Peyer's patch (tissue), 4 donors: ENCODE data around the gene OPN3. TPM values are rescaled to one million over a fixed set of nuclear protein-coding genes. Genes with fewer than 3 reads are reported as not detected.

ENCODE experiments used
- DNase-seq, 3 donors: peaks; one replicate each; pipeline ENCODE4 v3.0.0-alpha.2; 2017 to 2019
- H3K27ac ChIP-seq, 4 donors: fragments of 200-600 bp; sonication (generic); one replicate each; pipeline ENCODE4 v1.5.1; 2016 to 2019
- H3K27me3 ChIP-seq, 2 donors: fragments of 200-600 bp; sonication (generic); one replicate each; pipeline ENCODE4 v1.5.1; 2019
- H3K36me3 ChIP-seq, 3 donors: fragments of 200-600 bp; sonication (generic); one replicate each; pipeline ENCODE4 v1.5.1; 2016 to 2019
- H3K4me1 ChIP-seq, 4 donors: fragments of 200-600 bp; sonication (generic); one replicate each; pipeline ENCODE4 v1.5.1; 2016 to 2019
- H3K4me3 ChIP-seq, 4 donors: fragments of 200-600 bp; sonication (generic); 1 replicate in 3 of 4; 2 replicates in 1 of 4; pipeline ENCODE4 v1.5.1; 2016 to 2019; ENCODE audit warnings: mild to moderate bottlenecking in 1 of 4
- H3K9me3 ChIP-seq, 4 donors: fragments of 200-600 bp; sonication (generic); one replicate each; pipeline ENCODE4 v1.5.1; 2016 to 2019; ENCODE audit warnings: mild to moderate bottlenecking in 1 of 4
- CTCF ChIP-seq, 6 experiments: fragments of 450-650 bp in 4 of 6; fragments of 200-600 bp in 2 of 6; sonication (generic) in 1 of 6; IDR thresholded peaks; one replicate each; pipeline ENCODE4 v1.5.1; 2017 to 2019; ENCODE audit warnings: antibody characterized with exemption in 6 of 6, mild to moderate bottlenecking in 3 of 6, moderate library complexity in 1 of 6
- POLR2A ChIP-seq, 2 donors: fragments of 450-650 bp; IDR thresholded peaks; one replicate each; pipeline ENCODE4 v1.5.1; 2017; ENCODE audit warnings: antibody characterized with exemption in 2 of 2, mild to moderate bottlenecking in 2 of 2, moderate library complexity in 2 of 2
- total RNA-seq, 4 donors: library from RNA; depleted of rRNA; stranded (reverse); fragments of >200 nt; gene quantifications; one replicate each; pipeline ENCODE4 v1.1.0, GENCODE V29; 2016

OPN3 gene
- total RNA-seq, 4 donors from 2014 or later, result 17.3 to 23.1 (median 20.9) TPM

GRCh38 chr1:241614144-241614543, 26.0 kb downstream of the OPN3 start:
- TF ChIP-seq CTCF (IDR thresholded peaks at IDR 0.05) (no peak), POLR2A (IDR thresholded peaks at IDR 0.05) (no peak)
- H3K9me3 ChIP-seq, result no peaks in the 10 kb centered on the region
- no peak for DNase-seq
- peaks cover 0 to 21% (median 0%) of the 10 kb centered on the region in 4 donors for H3K4me1 ChIP-seq
- H3K27ac ChIP-seq, result no peak overlapping the region
- no peaks in the 10 kb centered on the region for H3K36me3 ChIP-seq
- no peaks in the 10 kb centered on the region for H3K27me3 ChIP-seq
- H3K4me3 ChIP-seq, result no peak overlapping the region

GRCh38 chr1:241612533-241613477, 27.4 kb downstream of the OPN3 start:
- no peaks in the 10 kb centered on the region for H3K9me3 ChIP-seq
- H3K4me1 ChIP-seq, result peaks cover 0 to 21% (median 0%) of the 10 kb centered on the region in 4 donors
- no peak for DNase-seq
- H3K27me3 ChIP-seq, result no peaks in the 10 kb centered on the region
- H3K36me3 ChIP-seq, result no peaks in the 10 kb centered on the region
- TF ChIP-seq POLR2A (IDR thresholded peaks at IDR 0.05) (no peak), CTCF (IDR thresholded peaks at IDR 0.05) (no peak)
- no peak overlapping the region for H3K4me3 ChIP-seq
- H3K27ac ChIP-seq, result no peak overlapping the region

GRCh38 chr1:241611736-241612135, 28.4 kb downstream of the OPN3 start:
- Histone ChIP-seq H3K27ac (no peak overlapping the region), H3K27me3 (no peaks in the 10 kb centered on the region), H3K36me3 (no peaks in the 10 kb centered on the region), H3K9me3 (no peaks in the 10 kb centered on the region), H3K4me3 (no peak overlapping the region), H3K4me1 (peaks cover 0 to 21% (median 0%) of the 10 kb centered on the region in 4 donors)
- DNase-seq, result no peak
- TF ChIP-seq CTCF (IDR thresholded peaks at IDR 0.05) (no peak), POLR2A (IDR thresholded peaks at IDR 0.05) (no peak)

- Histone ChIP-seq H3K4me1 (peaks cover 0 to 19% (median 0%) of the 10 kb centered on the region in 4 donors), H3K9me3 (no peaks in the 10 kb centered on the region), H3K4me3 (no peak overlapping the region), H3K27ac (no peak overlapping the region), H3K27me3 (no peaks in the 10 kb centered on the region), H3K36me3 (no peaks in the 10 kb centered on the region)
- TF ChIP-seq POLR2A (IDR thresholded peaks at IDR 0.05) (no peak), CTCF (IDR thresholded peaks at IDR 0.05) (peak; percentile 36 to 88 (median 82))
- DNase-seq, result no peak
Measured at GRCh38 chr1:241611063-241611462, 29.1 kb downstream of the OPN3 start.

GRCh38 chr1:241610056-241610815, 29.9 kb downstream of the OPN3 start:
- H3K27me3 ChIP-seq, result no peaks in the 10 kb centered on the region
- no peaks in the 10 kb centered on the region for H3K36me3 ChIP-seq
- no peak overlapping the region for H3K27ac ChIP-seq
- TF ChIP-seq POLR2A (IDR thresholded peaks at IDR 0.05), result no peak
- no peak for TF ChIP-seq CTCF (IDR thresholded peaks at IDR 0.05)
- DNase-seq, result no peak
- peaks cover 0 to 13% (median 0%) of the 10 kb centered on the region in 4 donors for H3K4me1 ChIP-seq
- H3K4me3 ChIP-seq, result no peak overlapping the region
- H3K9me3 ChIP-seq, result no peaks in the 10 kb centered on the region
